Pancreas (tissue), 10 donors: ENCODE measurements around the gene ADAMTS9. TPM values are rescaled to one million over a fixed set of nuclear protein-coding genes. Genes with fewer than 3 reads are reported as not detected.

Experiments
- ATAC-seq, 4 donors: fragments of 200-7000 bp; cut with Tn5 transposase; one replicate each; pipeline versions ENCODE4 v1.8.0 to v1.9.1; 2020; ENCODE audit warnings: mild to moderate bottlenecking in 4 of 4, moderate library complexity in 4 of 4
- DNase-seq, 6 donors: peaks; one replicate each; pipeline ENCODE4 v3.0.0-alpha.2; 2020
- FAIRE-seq: peaks from 2 replicates; lab custom pipeline; 2012; peaks lifted over from hg19 to GRCh38; lab: Jason Lieb, UNC
- H3K27ac ChIP-seq, 4 donors: fragments of 200-600 bp; sonication (generic); 1 replicate in 3 of 4; 2 replicates in 1 of 4; pipeline versions ENCODE4 v1.5.0 to v1.8.0; 2020
- H3K27me3 ChIP-seq, 4 donors: fragments of 200-600 bp; one replicate each; pipeline ENCODE4 v1.8.0; 2021
- H3K36me3 ChIP-seq, 3 donors: fragments of 200-600 bp; sonication (generic) in 1 of 3; one replicate each; pipeline versions ENCODE4 v1.5.0 to v1.8.0; 2020 to 2021
- H3K4me1 ChIP-seq, 3 donors: fragments of 200-600 bp; one replicate each; pipeline ENCODE4 v1.8.0; 2021
- H3K4me3 ChIP-seq, 4 donors: fragments of 200-600 bp; sonication (generic) in 2 of 4; one replicate each; pipeline versions ENCODE4 v1.5.0 to v1.8.0; 2020 to 2021
- H3K9me3 ChIP-seq, 4 donors: fragments of 200-600 bp; one replicate each; pipeline ENCODE4 v1.8.0; 2021
- WGBS, 2 donors: extraction: QIAGEN DNeasy Blood & Tissue Kit; methylation state at CpG; one replicate each; pipeline ENCODE4 v1.1.7; 2013; 5-methylcytosine and 5-hydroxymethylcytosine counted together
- intact Hi-C, 3 donors: fragments of 100-400 bp; cut with DNase I; formaldehyde crosslinking; loops; one replicate each; pipeline versions ENCODE4 v1.11.1 to v1.14.2; 2022
- polyA plus RNA-seq, 2 donors: library from polyadenylated mRNA; stranded (reverse); fragments of 200-250 nt; gene quantifications; one replicate each; pipeline ENCODE4 v1.2.3, GENCODE V29; 2013
- total RNA-seq, 6 donors: library from RNA; stranded (reverse); fragmentation: NEBNext Ultra II Directional in 4 of 6; extraction: Animal tissue kit (Norgen Biotek cat#: 25700) in 4 of 6; gene quantifications; one replicate each; pipeline versions ENCODE4 v1.2.1 to v1.2.4, GENCODE V29; 2021 to 2023
- TF ChIP-seq, protein P1 (sequence below), 4 donors: fragments of 200-600 bp; sonication (generic) in 3 of 4; IDR thresholded peaks; one replicate each; pipeline versions ENCODE4 v1.5.0 to v1.8.0; 2021; ENCODE audit warnings: antibody characterized with exemption in 4 of 4
- donor health status: healthy with polysubstance abuse.
- donor health status: DM: no; HTN: no; CAD: no; lungs with moderate emphysema.
- donor health status: DM: no; HTN: no; CAD: no.
- donor health status: control.
- donor health status: control.
- donor health status: Bipolar disorder and iron deficiency.
- donor health status: DM: yes; HTN: yes; CAD: no.
- donor health status: DM: no; HTN: no; CAD: no.
- donor health status: DM: no; HTN: no; CAD: no.
- donor health status: DM: yes; HTN: yes; CAD: no.

Gene ADAMTS9
- total and polyA plus RNA-seq, 8 donors, result 11.4 to 34.7 (median 16.2) TPM

DNA sequence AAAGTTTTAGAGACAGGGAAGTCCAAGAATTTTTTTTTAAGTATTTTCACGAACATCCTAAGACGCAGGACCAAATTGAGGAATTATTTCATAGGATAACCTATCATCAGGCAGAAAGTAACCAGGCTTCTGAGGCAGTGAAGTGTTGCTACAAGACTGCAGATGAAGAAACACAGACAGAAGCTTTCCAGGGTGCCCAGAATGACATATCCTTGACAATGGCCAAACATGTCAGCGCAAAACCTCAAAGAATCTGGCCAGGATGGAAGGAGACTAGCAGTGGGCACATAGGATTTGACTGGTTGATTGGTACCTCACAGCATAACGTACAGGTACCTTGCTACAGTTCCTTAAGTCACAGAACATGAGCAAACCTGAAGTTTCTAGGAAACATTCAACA lies 7.5 kb downstream of the ADAMTS9 start:
- 84 to 87% methylated on average over 4 of the region's 4 CpGs for WGBS, 2 donors
- ATAC-seq, result no peak

DNA sequence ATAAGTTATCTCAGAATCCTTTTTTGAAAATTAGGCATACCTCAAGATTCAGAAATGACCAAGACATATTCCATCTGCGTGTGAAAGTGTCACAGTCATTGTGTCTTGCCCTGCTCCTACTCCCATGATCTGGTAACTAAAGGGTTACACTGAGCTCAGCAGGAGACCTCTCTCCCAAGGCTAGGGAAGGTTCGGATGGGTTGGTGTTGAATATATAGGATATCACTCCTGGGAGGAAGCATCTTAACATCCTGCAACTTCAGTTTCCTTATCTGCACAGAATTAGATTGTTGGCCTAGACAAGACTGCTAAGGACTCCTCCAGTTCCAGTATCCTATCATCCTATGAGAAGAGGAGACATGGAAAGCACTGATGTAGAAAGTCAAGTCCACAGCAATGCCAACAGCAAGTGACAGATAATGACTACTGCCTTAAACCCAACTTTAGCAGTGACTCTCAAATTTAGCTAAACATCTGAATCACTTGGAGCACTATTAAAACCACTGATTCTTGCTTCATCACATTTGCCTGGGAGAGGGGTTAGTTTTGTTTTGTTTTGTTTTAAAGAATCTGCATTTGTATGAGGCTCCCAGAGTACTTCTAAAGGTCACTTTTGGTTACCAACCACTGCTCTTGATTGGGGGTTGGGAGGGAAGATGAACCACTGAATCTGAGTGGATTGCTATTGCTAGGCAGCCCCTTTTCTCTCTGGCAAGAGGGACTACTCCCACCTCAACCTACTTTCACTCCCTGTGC lies 9.7 kb downstream of the ADAMTS9 start:
- Histone ChIP-seq H3K36me3 (no peaks in the 10 kb centered on the region), H3K4me3 (no peak overlapping the region), H3K9me3 (no peaks in the 10 kb centered on the region), H3K27me3 (no peaks in the 10 kb centered on the region), H3K4me1 (no peaks in the 10 kb centered on the region), H3K27ac (no peak overlapping the region)
- DNase-seq (no peak), ATAC-seq (no peak), FAIRE-seq (no peak)
- TF ChIP-seq, protein P1, sequence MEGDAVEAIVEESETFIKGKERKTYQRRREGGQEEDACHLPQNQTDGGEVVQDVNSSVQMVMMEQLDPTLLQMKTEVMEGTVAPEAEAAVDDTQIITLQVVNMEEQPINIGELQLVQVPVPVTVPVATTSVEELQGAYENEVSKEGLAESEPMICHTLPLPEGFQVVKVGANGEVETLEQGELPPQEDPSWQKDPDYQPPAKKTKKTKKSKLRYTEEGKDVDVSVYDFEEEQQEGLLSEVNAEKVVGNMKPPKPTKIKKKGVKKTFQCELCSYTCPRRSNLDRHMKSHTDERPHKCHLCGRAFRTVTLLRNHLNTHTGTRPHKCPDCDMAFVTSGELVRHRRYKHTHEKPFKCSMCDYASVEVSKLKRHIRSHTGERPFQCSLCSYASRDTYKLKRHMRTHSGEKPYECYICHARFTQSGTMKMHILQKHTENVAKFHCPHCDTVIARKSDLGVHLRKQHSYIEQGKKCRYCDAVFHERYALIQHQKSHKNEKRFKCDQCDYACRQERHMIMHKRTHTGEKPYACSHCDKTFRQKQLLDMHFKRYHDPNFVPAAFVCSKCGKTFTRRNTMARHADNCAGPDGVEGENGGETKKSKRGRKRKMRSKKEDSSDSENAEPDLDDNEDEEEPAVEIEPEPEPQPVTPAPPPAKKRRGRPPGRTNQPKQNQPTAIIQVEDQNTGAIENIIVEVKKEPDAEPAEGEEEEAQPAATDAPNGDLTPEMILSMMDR (IDR thresholded peaks at IDR 0.05), result no peak
- intact Hi-C loops, result no loop called here
- 60 to 71% methylated on average over 2 of the region's 2 CpGs for WGBS, 2 donors

More for the DNA sequence above, 7.5 kb downstream of the ADAMTS9 start:
- DNase-seq (no peak), FAIRE-seq (no peak)
- no peaks in the 10 kb centered on the region for H3K9me3 ChIP-seq
- H3K4me1 ChIP-seq, result no peaks in the 10 kb centered on the region
- intact Hi-C loops, result no loop called here
- no peak overlapping the region for H3K27ac ChIP-seq
- H3K4me3 ChIP-seq, result no peak overlapping the region
- no peaks in the 10 kb centered on the region for H3K27me3 ChIP-seq
- TF ChIP-seq, protein P1 (IDR thresholded peaks at IDR 0.05), result no peak
- no peaks in the 10 kb centered on the region for H3K36me3 ChIP-seq

DNA sequence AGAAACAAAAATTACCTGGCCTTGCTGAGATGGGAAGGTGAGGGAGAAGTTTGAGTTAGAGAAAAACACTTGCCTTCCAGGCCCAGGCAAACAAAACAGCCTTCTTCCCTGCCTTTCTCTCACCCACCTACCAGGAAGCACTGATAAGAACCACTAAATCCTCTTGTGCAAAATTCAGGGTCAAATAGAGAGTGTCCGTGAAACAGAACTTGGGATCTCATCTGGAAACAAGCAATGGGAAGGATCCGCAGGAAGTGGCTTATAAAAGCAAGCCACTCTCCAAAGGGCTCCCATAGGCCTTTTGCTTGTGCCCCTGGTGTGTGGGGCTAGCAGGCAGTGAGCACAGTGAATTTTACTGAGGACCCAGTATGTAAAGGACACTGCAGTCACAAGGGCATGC lies 11.0 kb downstream of the ADAMTS9 start:
- 57 to 66% methylated on average over 2 of the region's 2 CpGs for WGBS, 2 donors
- H3K4me3 ChIP-seq, result no peak overlapping the region
- no peaks in the 10 kb centered on the region for H3K27me3 ChIP-seq
- no peak for DNase-seq
- intact Hi-C loops, result no loop called here
- TF ChIP-seq, protein P1 (IDR thresholded peaks at IDR 0.05), result no peak
- H3K27ac ChIP-seq, result peak overlapping the region in 2 of 4 donors; percentile 43 to 68
- no peak for ATAC-seq
- no peaks in the 10 kb centered on the region for H3K36me3 ChIP-seq
- H3K9me3 ChIP-seq, result no peaks in the 10 kb centered on the region
- no peak for FAIRE-seq
- H3K4me1 ChIP-seq, result no peaks in the 10 kb centered on the region

DNA sequence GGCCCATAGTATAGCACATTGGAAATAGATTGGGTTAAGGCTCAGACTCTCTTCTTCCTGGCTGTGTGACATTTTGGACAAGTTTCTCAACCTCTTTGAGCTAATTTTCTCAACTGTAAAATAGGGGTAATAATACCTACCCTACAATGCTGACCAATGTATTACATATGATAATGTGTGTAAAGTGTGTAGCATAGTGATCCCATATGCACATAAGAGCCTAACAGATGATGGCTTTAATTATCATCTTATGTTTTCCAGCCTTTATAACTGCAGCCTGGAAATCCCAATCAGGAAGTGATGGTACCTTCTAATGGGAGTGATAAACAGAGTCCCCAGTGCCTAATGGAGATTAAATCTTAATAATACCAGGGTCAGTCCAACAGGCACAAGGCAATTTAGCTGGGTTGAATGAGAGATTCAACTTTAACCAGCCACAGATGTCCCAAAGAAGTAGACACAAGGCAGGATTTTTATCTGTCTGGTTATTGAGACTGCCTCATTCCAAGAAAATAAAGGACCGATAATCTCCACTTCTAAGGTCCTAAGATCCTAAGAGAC lies 12.0 kb downstream of the ADAMTS9 start:
- Histone ChIP-seq H3K36me3 (no peaks in the 10 kb centered on the region), H3K4me3 (no peak overlapping the region), H3K27me3 (no peaks in the 10 kb centered on the region), H3K9me3 (no peaks in the 10 kb centered on the region), H3K4me1 (no peaks in the 10 kb centered on the region), H3K27ac (peak overlapping the region in 2 of 4 donors; percentile 12 to 48)
- intact Hi-C loops, result no loop called here
- DNase-seq, result no peak
- ATAC-seq, result no peak
- TF ChIP-seq, protein P1 (IDR thresholded peaks at IDR 0.05), result no peak
- 83 to 93% methylated on average over 1 of the region's 1 CpG for WGBS, 2 donors
- FAIRE-seq, result no peak

DNA sequence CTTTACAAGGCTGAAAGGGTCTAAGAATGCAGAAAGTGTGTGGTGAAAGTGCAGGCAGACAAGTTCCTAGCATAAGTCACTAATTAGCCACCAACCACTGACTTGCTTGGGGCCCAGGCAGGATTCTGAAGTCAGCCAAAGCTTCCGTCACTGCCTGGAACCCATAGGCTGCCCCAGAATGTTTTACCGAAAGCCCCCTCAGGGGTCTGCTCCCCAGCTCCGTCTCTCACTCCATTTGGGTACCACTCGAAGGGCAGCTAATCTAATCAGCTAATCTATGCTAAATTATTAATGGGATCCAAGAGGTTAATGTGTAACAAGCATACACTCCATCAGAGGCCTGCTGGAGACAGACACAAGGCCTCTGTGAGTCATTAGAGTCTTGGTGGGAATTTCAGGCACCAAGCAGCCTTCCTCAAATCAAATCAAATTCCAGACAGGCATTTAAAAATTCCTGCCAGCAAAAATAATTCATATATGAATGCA lies 13.2 kb downstream of the ADAMTS9 start:
- Histone ChIP-seq H3K4me1 (no peaks in the 10 kb centered on the region), H3K27me3 (no peaks in the 10 kb centered on the region), H3K9me3 (no peaks in the 10 kb centered on the region), H3K36me3 (no peaks in the 10 kb centered on the region), H3K4me3 (no peak overlapping the region), H3K27ac (peak overlapping the region in 2 of 4 donors; percentile 12 to 48)
- ATAC-seq (peak; percentile 53 to 81 (median 73)), FAIRE-seq (no peak), DNase-seq (no peak)
- intact Hi-C loops, result no loop called here
- WGBS, 2 donors, result 55 to 61% methylated on average over 4 of the region's 4 CpGs
- TF ChIP-seq, protein P1 (IDR thresholded peaks at IDR 0.05), result no peak
